ENCODE measurements around the gene HEATR5A. TPM values are rescaled to one million over a fixed set of nuclear protein-coding genes. Genes with fewer than 3 reads are reported as not detected.

The HEATR5A gene
- polyA plus RNA-seq, 4 donors: 18.8 to 22.0 (median 19.4) TPM

Other genes with a start within 250 kb of the HEATR5A start
- gene HECTD1, start 212.8 kb downstream of the HEATR5A start, polyA plus RNA-seq (ENCODE audit: insufficient read length in 4 of 4): 100 to 1,000 TPM; 162 to 195 (median 169) TPM
- gene DTD2, start 37.0 kb upstream of the HEATR5A start, polyA plus RNA-seq (ENCODE audit: insufficient read length in 4 of 4): 10 to 100 TPM; 18.5 to 20.6 (median 19.2) TPM
- not detected for gene GPR33, start 67.5 kb upstream of the HEATR5A start, polyA plus RNA-seq (ENCODE audit: insufficient read length in 4 of 4)
- 10 to 100 TPM; 13.8 to 19.4 (median 15.4) TPM for gene NUBPL, start 140.9 kb upstream of the HEATR5A start, polyA plus RNA-seq (ENCODE audit: insufficient read length in 4 of 4)